GM08714 (cell line): ENCODE measurements around the gene CDH12.
"Not testable (repeated sequence)": the region's sequence is repeated elsewhere in the genome, so short reads cannot be mapped to it uniquely, and the experiment has no call there.

Experiments used
- H3K4me3 ChIP-seq: fragments of 200-500 bp; sonication (Bioruptor generic); 2 replicates; pipeline ENCODE4 v1.5.1; 2014; ENCODE audit warnings: mild to moderate bottlenecking, low read length, inconsistent platforms
- ZNF274 ChIP-seq: IDR thresholded peaks from 2 replicates; pipeline ENCODE4 v1.6.1; 2012; ENCODE audit warnings: mild to moderate bottlenecking, low read depth, low read length

The CDH12 gene

DNA sequence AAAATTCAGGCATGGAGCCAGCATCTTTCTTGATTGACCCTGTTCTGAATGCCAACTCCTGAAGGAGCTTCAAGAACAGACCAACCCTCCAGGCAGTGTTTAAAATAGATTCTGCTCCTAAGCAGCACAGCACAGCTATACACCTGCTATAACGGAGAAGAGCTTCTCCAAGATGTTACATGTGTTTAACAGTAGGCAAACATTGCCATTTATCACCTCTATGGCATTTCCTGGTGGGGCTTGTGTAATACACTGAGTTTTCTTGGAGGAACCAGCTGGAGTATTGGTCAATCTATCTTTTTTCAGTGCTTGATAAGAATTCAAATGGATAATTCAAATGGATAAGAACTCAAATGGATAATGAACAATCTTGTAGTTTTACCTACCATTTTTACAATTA, 615.1 kb downstream of the CDH12 start:
- no peak for TF ChIP-seq ZNF274
- H3K4me3 ChIP-seq: no peak overlapping the region

DNA sequence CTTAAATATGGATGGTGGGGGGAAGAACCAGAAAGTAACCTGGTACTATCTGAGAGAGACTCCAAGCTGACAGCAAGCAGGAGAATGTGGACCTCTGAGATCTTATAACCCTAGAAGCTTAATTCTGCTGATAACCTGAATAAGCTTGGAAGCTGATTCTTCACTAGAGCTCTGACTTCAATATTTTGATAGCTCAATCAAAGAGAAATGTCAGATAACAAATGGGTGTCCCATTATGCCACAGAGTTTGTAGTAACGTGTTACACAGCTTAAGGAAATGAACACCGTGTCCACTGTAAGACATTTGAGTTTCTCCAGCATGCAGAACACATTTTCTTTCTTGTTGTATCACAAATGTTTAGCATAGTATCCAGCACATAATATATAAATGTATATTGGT, 626.7 kb downstream of the CDH12 start:
- no peak for TF ChIP-seq ZNF274
- no peak overlapping the region for H3K4me3 ChIP-seq

DNA sequence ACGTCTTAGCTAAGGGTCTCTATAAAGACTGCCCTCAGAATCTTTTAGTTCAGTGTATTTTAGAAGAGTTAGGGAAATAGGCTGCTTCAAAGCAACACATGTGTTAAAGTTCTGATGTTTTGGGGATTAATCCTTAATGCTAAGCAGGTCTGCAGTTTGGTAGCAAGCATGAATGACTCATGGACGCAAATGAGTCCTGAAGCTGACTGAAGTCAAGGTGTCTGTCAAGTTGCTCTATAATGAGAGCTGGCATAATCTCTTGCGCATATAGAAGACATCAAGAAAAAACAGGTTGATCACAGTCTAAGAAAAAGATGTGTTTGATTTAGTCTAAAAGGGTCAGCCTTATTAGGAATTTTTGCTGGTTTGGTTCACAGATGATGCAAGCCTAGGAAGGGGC, 630.1 kb downstream of the CDH12 start:
- H3K4me3 ChIP-seq: no peak overlapping the region
- no peak for TF ChIP-seq ZNF274

DNA sequence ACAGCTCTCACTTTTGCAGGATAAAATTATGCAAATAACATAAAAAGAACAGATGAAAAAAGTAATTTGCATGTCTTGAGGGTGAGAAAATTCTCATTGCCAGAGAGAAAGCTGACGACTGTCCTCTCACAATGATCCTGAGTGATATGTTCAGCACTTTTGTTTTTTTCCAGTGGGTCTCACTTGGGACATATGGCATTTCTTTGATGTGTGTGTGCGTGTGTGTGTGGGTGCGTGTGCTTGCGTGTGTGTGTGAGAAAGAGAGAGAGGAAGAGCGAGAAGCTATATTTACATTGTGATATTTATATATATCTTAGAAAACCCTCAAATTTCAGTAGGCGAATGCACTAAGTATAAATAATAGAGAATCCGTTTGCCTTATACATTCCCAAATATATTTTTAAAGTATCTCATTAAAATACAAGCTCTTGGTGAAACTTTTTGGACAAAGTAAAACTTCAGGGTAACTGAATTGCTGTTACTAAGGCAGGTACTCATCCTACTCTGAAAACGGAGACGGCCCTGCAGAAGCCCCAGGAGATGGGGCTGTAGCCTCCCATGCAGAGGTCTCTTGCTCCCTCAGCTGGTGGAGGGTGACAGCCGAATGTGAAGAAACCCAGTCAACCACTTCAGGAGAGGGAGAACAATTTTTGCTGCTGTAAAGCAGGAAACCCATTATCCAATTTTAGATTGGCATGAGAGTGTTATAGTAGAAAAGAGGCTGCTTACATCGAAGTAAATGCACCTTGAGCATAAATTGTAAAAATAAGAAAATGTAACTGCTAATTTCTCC, 639.2 kb downstream of the CDH12 start:
- H3K4me3 ChIP-seq: not testable (repeated sequence)

DNA sequence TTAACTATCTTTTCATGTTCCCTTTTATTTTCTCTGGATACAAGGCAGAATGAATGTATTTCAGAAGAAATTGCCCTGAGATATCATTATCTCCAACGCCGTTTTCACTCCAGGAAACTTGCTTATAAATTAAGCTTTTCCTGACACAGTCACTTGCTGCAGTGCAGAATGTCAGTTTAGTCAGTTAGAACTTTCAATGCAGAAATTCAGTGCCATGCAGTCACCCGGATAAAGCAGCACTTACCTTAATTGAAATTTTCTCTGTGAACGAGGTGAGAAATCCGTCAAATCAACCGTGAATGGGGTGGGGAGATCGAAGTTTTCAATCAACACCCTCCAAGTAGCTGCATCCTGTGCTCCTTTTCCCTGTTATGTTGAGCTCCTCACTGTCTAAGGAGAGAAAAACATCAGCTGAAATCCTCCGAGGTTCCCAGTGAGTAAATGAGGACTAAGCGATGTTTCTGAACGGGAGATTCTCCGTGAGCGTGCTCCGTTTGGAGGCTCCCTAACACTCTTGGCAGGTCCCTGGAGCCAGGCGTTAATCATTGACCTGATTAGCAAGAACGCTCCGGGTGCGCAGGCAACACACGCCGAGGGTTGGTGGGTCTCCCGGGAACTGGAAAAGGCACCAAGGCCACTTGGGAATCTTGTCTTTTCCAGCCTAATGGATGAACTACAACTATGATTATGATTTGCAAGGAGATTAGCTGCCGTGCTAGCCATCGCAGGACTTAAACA, 640.7 kb downstream of the CDH12 start:
- not testable (repeated sequence) for H3K4me3 ChIP-seq

DNA sequence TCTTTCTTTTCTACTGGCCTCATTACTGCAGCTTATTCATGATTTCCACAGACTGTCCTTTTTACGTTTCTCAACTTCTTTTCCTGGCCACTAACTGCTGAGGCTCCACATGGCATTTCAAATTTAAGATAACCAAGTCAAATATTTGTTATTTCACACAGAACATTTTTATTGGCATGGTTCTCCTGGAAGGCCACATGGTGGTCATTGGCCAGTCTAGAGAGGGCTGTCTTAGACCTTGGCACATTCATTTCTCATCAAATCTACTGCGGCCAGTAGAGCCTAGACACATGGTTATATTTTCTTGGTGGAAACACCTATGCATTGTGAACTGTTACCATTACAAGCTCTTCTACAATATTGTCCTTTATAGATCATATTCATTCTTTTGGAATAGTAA, 644.7 kb downstream of the CDH12 start:
- H3K4me3 ChIP-seq: not testable (repeated sequence)

DNA sequence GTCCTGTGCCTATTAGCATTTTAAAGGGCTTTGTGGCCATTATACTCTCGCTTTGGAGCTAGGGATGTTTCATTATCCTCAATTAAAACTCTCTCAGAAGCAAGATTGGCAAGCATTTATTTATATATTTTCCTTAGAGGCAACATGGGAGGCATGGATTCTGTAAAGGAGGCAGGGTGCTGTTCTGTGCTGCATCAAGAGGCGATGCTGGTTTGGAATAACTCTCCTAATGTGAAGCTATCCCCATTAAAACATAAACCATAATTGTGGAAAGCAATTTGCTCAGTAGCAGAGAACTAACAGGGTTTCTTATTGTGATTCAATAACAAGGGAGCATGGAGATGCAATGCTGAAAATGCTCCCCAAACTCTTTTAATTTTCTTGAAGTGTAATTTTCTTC, 664.5 kb downstream of the CDH12 start:
- H3K4me3 ChIP-seq: not testable (repeated sequence)

DNA sequence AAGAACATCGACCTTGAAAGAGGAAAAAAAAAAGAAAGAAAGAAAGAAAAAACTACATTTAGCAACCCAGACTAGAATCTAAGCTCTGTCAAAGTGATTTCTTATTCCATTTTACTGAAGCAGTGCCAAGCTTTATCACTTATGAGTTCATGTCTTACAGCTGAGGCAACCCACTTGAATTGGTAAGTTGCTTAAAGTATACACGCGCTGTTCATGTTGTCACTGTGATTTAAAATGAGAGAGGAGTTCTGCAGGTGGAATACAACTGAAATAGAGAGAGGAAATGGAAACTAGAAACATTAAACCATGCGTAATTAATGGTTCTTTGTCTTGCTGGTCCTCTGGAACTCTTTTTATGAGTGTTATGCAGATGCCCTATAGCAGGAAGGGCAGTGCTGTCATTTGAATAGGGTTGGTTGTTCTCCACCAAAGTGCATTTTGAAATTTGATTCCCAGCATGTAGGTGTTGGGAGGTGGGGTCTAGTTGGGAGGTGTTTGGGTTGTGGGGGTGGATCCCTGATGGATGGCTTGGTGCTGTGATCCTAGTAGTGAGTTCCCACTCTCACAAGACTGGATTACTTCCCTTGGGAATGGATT, 665.4 kb downstream of the CDH12 start:
- H3K4me3 ChIP-seq: not testable (repeated sequence)

DNA sequence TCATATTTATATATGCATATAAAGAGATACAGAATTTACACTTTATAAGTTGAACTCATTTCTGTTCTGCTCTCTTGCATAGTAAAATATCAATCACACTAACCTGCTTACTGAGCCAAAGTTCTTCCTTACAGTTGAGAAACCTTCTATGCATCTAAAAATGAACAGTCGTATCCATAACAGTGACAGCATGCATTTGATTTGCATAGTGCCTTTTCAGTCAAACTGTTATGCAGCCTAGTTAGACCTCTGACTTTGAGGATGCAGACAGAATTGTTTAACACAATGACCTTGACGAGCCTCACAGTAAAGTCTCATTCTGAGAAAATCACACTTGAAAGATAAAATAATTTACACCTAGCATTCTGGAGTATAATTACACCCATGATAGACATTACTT, 683.9 kb downstream of the CDH12 start:
- H3K4me3 ChIP-seq: not testable (repeated sequence)

DNA sequence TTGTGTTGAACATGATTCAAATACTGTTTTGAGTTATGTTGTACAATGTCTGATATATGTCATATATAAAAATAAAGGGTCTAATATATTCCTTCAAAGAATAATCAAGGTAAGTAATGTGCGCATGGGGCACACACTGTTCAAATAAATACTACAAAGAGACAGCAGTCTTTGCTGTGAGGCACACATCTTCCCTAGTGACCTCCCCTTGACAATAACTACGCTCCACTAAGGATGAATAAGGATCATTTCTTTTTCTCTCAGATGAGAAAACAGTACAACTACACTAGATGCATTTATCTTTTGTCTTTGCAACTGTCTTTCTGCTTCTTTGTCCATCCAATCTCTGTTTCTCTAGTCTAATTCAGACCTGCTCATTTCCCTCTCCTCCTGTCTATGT, 684.4 kb downstream of the CDH12 start:
- not testable (repeated sequence) for H3K4me3 ChIP-seq

DNA sequence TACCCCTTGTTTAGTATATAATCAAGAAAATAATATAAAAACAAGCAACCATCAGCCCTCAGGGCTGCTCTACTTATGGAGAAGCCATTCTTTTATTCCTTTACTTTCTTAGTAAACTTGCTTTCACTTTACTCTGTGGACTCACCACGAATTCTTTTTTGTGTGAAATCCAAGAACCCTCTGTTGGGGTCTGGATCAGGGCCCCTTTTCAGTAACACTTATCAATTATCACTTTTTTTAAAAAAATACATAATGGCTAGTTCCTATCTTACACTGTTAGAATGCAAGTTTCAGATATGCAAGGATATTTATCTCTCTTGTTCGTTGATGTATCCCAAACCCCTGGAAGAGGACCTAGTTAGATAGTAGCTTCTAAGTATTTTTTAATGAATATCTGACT, 687.2 kb downstream of the CDH12 start:
- not testable (repeated sequence) for H3K4me3 ChIP-seq

DNA sequence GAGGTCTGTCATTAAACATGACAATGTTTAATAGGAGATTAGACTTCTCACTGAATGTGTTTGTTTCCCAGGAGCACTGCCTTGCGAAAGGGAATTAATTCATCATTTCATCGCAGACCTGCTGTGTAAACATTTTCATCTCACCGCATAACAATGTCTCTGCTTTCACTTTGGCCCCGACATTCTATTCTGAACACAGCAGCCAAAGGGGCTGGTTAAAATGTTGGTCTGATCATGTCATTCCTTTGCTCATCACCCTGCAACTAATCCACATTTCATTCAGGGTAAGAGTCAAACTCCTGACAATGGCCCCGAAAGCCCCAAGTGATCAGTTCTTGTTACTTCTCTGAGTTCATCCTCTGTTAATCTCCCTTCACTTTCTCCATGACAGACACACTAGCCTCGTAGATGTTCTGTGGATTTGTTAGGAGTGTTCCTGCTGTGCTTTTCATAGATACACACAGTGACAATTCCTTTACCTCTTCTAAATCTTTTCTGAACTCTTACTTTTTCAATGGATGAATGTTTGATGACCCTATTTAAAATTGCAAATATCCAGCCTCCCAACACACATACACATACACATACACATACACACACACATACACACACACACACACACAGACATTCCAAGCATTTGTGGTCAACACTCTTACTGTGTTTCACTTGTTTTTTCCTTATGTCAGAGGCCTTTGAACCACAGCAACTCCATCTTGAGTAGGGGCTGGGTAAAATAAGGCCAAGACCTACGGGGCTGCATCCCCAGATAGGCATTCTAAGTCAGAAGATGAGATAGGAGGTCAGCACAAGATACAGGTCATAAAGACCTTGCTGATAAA, 688.0 kb downstream of the CDH12 start:
- H3K4me3 ChIP-seq: not testable (repeated sequence)

DNA sequence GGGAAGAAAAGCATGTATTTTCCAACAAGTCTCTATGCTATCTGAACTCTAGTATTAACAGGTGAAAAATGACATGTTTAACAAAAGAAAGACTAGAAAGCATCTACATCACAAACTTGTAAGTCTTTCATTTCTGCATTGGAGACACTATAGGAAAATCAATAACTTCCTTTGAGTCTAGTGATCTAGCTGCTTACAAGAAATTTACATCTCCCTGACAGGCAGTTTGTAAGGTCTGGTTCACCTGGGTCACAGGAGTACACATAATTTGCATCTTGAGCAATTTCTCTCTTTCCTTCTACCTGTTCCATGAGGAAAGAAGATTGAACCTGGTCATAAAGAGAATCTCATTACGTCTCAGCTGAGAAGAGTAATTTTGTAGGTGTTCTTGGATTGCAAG, 696.2 kb downstream of the CDH12 start:
- H3K4me3 ChIP-seq: not testable (repeated sequence)

DNA sequence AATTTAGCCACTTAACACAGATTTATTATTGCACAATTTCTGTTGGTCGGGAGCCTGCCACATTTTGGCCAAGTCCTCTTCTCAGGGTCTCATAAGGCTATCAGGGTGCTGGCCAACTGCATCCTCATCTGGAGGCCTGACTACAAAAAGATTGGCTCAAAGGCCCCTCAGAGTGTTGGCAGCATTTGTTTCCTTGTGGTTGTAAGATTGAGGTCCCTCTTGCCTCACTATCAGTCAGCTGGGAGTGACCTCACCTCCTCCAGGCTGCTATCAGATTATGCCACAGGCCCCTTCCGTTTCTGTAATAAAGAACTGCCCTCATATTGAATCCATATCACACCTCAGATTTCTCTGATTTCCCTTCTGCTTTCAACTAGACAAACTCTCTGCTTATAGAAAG, 698.4 kb downstream of the CDH12 start:
- H3K4me3 ChIP-seq: not testable (repeated sequence)

DNA sequence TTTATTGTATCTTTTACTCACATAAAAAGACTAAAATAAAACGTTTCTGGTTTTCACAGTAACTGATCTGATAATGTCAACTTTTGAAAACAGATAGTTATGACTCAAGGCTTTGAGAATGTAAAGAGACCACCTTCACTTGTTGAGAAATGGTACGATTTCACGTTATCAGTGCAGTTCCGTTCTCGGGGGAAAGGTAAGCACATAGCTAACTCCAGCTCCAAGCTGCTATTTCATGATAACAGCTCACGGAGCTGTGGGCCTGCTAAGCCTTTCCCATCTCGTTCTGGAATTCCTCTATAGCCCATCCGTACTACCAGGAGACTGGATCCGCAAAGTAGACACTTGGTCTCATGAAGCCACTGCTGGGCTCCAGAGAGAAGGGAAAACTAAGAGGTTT, 701.3 kb downstream of the CDH12 start:
- H3K4me3 ChIP-seq: not testable (repeated sequence)

DNA sequence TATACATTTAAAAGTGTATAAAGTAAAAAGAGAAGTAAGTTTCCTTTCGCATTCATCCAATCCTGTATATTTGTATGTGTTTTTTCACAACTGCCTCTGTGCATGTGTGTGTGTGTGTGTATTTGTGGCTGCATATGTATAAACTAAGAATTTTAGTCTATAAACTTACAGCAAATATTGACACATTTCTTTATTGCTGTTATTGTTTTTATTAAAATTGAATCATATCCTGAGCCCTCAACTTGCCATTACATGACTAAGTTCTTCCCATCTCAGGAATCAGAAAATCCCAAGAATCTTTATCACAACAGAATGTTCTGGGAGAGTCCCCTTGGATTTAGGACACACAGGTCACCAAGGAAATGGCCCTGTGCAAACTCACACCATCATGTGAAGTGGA, 712.7 kb downstream of the CDH12 start:
- not testable (repeated sequence) for H3K4me3 ChIP-seq

DNA sequence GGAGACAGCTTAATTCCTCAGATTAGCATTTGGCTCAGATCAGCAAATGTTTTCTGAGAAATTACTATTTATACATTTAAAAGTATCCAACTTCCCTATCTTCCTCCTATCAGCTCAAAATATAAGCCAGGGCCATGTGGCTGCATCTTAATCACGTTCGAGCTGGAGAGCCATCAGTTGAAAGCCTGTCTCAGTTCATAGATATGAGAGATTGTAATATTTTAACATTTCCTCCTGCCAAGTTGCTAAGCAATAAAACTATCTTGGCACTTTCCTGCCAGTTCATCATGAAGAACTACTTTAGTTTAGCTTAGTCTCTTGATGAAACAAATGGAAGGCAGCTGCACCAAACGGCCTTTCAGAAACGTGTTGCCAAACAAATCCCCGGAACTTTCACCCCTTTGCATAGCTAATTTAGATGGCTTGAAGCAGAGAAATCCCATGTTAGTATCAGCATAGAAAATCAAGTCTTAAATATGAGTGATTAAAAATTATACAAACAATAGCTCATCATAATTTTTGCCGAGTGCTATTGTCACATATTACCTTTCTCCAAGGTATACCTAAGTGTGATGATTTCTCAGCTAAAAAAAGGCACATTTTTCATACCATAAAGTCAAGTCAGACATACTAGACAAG, 713.4 kb downstream of the CDH12 start:
- not testable (repeated sequence) for H3K4me3 ChIP-seq
